Stimulated activated naive CD8-positive, alpha-beta T cell treated with anti-CD3 and anti-CD28 coated beads, Interleukin-15, amount 100 ng/mL, for 72 hours (primary cell): ENCODE results near the gene C1QTNF1.

ENCODE experiments used
- ATAC-seq: fragments of 150-1000 bp; cut with Tn5 transposase; 2 replicates; pipeline ENCODE4 v1.10.0; 2021; ENCODE audit warnings: mild to moderate bottlenecking, moderate library complexity
- DNase-seq, 2 donors: peaks; one replicate each; pipeline ENCODE4 v3.0.0; 2021 to 2022
- H3K27ac Mint-ChIP-seq, 2 donors: one replicate each; pipeline ENCODE4 v1.8.0; 2022; ENCODE audit warnings: mild to moderate bottlenecking in 2 of 2, mixed read lengths in 2 of 2, moderate library complexity in 2 of 2
- H3K27me3 Mint-ChIP-seq: one replicate; pipeline ENCODE4 v1.8.0; 2022; ENCODE audit warnings: mixed read lengths
- H3K4me1 Mint-ChIP-seq: one replicate; pipeline ENCODE4 v1.8.0; 2022; ENCODE audit warnings: mild to moderate bottlenecking, mixed read lengths
- H3K4me3 Mint-ChIP-seq, 2 donors: one replicate each; pipeline ENCODE4 v1.8.0; 2022; ENCODE audit warnings: mild to moderate bottlenecking in 2 of 2, mixed read lengths in 2 of 2, moderate library complexity in 1 of 2
- H3K9me3 Mint-ChIP-seq, 2 donors: one replicate each; pipeline ENCODE4 v1.8.0; 2022; ENCODE audit warnings: mixed read lengths in 2 of 2

C1QTNF1 gene

GRCh38 chr17:79080349-79080748 lies 56.4 kb downstream of the C1QTNF1 start:
- Mint-ChIP-seq H3K27ac (peak overlapping the region in 1 of 2 donors; percentile 24), H3K27me3 (no peaks in the 10 kb centered on the region), H3K9me3 (no peaks in the 10 kb centered on the region), H3K4me1 (peaks cover 24% of the 10 kb centered on the region), H3K4me3 (no peak overlapping the region)
- ATAC-seq, result no peak
- DNase-seq, result no peak

- Mint-ChIP-seq H3K4me1 (peaks cover 20% of the 10 kb centered on the region), H3K27ac (no peak overlapping the region), H3K9me3 (no peaks in the 10 kb centered on the region), H3K4me3 (no peak overlapping the region), H3K27me3 (no peaks in the 10 kb centered on the region)
- ATAC-seq, result no peak
- DNase-seq, result no peak
These were observed 56.9 kb downstream of the C1QTNF1 start for GRCh38 chr17:79080761-79081290.

- Mint-ChIP-seq H3K4me3 (no peak overlapping the region), H3K27me3 (no peaks in the 10 kb centered on the region), H3K4me1 (peaks cover 11% of the 10 kb centered on the region), H3K27ac (no peak overlapping the region), H3K9me3 (no peaks in the 10 kb centered on the region)
- no peak for DNase-seq
- no peak for ATAC-seq
These were observed 57.8 kb downstream of the C1QTNF1 start for GRCh38 chr17:79081571-79082276.

GRCh38 chr17:79082311-79083190 lies 58.6 kb downstream of the C1QTNF1 start:
- no peak overlapping the region for H3K27ac Mint-ChIP-seq
- H3K4me3 Mint-ChIP-seq, result no peak overlapping the region
- H3K9me3 Mint-ChIP-seq, result no peaks in the 10 kb centered on the region
- DNase-seq, result peak; percentile 49 to 51
- H3K4me1 Mint-ChIP-seq, result peaks cover 12% of the 10 kb centered on the region
- ATAC-seq, result peak; percentile 39
- H3K27me3 Mint-ChIP-seq, result no peaks in the 10 kb centered on the region

- no peak for ATAC-seq
- Mint-ChIP-seq H3K27me3 (no peaks in the 10 kb centered on the region), H3K27ac (no peak overlapping the region), H3K4me1 (peaks cover 13% of the 10 kb centered on the region), H3K9me3 (no peaks in the 10 kb centered on the region), H3K4me3 (no peak overlapping the region)
- no peak for DNase-seq
These were observed 59.4 kb downstream of the C1QTNF1 start for GRCh38 chr17:79083191-79083971.

GRCh38 chr17:79084291-79085153 lies 60.6 kb downstream of the C1QTNF1 start:
- DNase-seq (no peak), ATAC-seq (no peak)
- Mint-ChIP-seq H3K4me3 (no peak overlapping the region), H3K27me3 (no peaks in the 10 kb centered on the region), H3K9me3 (no peaks in the 10 kb centered on the region), H3K27ac (no peak overlapping the region), H3K4me1 (peaks cover 13% of the 10 kb centered on the region)

GRCh38 chr17:79085154-79085920 lies 61.4 kb downstream of the C1QTNF1 start:
- no peak overlapping the region for H3K4me3 Mint-ChIP-seq
- H3K4me1 Mint-ChIP-seq, result peaks cover 12% of the 10 kb centered on the region
- H3K9me3 Mint-ChIP-seq, result no peaks in the 10 kb centered on the region
- no peak overlapping the region for H3K27ac Mint-ChIP-seq
- H3K27me3 Mint-ChIP-seq, result no peaks in the 10 kb centered on the region
- no peak for ATAC-seq
- no peak for DNase-seq

- Mint-ChIP-seq H3K4me1 (peaks cover 5% of the 10 kb centered on the region), H3K4me3 (no peak overlapping the region), H3K27ac (peak overlapping the region in 1 of 2 donors; percentile 54), H3K27me3 (no peaks in the 10 kb centered on the region), H3K9me3 (no peaks in the 10 kb centered on the region)
- ATAC-seq, result no peak
- DNase-seq, result no peak
These were observed 62.1 kb downstream of the C1QTNF1 start for GRCh38 chr17:79085921-79086551.

GRCh38 chr17:79086609-79087427 lies 62.8 kb downstream of the C1QTNF1 start:
- Mint-ChIP-seq H3K4me3 (no peak overlapping the region), H3K9me3 (no peaks in the 10 kb centered on the region), H3K27me3 (peaks cover under 1% of the 10 kb centered on the region), H3K4me1 (peaks cover 5% of the 10 kb centered on the region), H3K27ac (peak overlapping the region in 1 of 2 donors; percentile 54)
- no peak for DNase-seq
- ATAC-seq, result no peak

GRCh38 chr17:79087428-79088143 lies 63.6 kb downstream of the C1QTNF1 start:
- H3K27me3 Mint-ChIP-seq, result peaks cover 8% of the 10 kb centered on the region
- peak; percentile 80 for ATAC-seq
- H3K4me3 Mint-ChIP-seq, result no peak overlapping the region
- H3K27ac Mint-ChIP-seq, result no peak overlapping the region
- DNase-seq, result peak; percentile 73 to 82
- H3K4me1 Mint-ChIP-seq, result peaks cover 5% of the 10 kb centered on the region
- H3K9me3 Mint-ChIP-seq, result no peaks in the 10 kb centered on the region

GRCh38 chr17:79088247-79088996 lies 64.5 kb downstream of the C1QTNF1 start:
- H3K27ac Mint-ChIP-seq, result peak overlapping the region in 1 of 2 donors; percentile 80
- DNase-seq (no peak), ATAC-seq (no peak)
- no peak overlapping the region for H3K4me3 Mint-ChIP-seq
- H3K9me3 Mint-ChIP-seq, result no peaks in the 10 kb centered on the region
- H3K27me3 Mint-ChIP-seq, result peaks cover 16% of the 10 kb centered on the region
- peaks cover 11% of the 10 kb centered on the region for H3K4me1 Mint-ChIP-seq

- H3K9me3 Mint-ChIP-seq, result no peaks in the 10 kb centered on the region
- no peak for DNase-seq
- H3K4me1 Mint-ChIP-seq, result peaks cover 16% of the 10 kb centered on the region
- H3K27ac Mint-ChIP-seq, result no peak overlapping the region
- H3K27me3 Mint-ChIP-seq, result peaks cover 22% of the 10 kb centered on the region
- no peak overlapping the region for H3K4me3 Mint-ChIP-seq
- no peak for ATAC-seq
These were observed 65.0 kb downstream of the C1QTNF1 start for GRCh38 chr17:79088997-79089328.
